Ecto neural progenitor cell (in vitro differentiated cells): Measurements from ENCODE around the gene LARP4.
"Not testable (repeated sequence)": the region's sequence is repeated elsewhere in the genome, so short reads cannot be mapped to it uniquely, and the experiment has no call there.

Source experiments
- DNase-seq: peaks from one replicate; pipeline ENCODE4 v3.0.0-alpha.2; 2018; ENCODE audit warnings: low spot score

The LARP4 gene

GRCh38 chr12:50400638-50401499 lies at the start of gene LARP4:
TSS of gene LARP4 (plus strand) at chr12:50400885. CDS start at chr12:50401011, 126 bp downstream.
- DNase-seq, result peak; percentile 98

- DNase-seq, result no peak
These were observed 49.3 kb upstream of the LARP4 start for GRCh38 chr12:50351120-50352043.

- no peak for DNase-seq
These were observed 47.3 kb upstream of the LARP4 start for GRCh38 chr12:50353404-50353803.

- no peak for DNase-seq
These were observed 46.7 kb upstream of the LARP4 start for GRCh38 chr12:50353869-50354593.

GRCh38 chr12:50354908-50355307 lies 45.8 kb upstream of the LARP4 start:
- DNase-seq, result no peak

GRCh38 chr12:50355365-50355764 lies 45.3 kb upstream of the LARP4 start:
- no peak for DNase-seq

- no peak for DNase-seq
These were observed 38.0 kb upstream of the LARP4 start for GRCh38 chr12:50362671-50363070.

- no peak for DNase-seq
These were observed 37.5 kb upstream of the LARP4 start for GRCh38 chr12:50363141-50363540.

GRCh38 chr12:50365709-50366406 lies 34.8 kb upstream of the LARP4 start:
- no peak for DNase-seq

- DNase-seq, result not testable (repeated sequence)
These were observed 30.0 kb upstream of the LARP4 start for GRCh38 chr12:50370672-50371071.

- no peak for DNase-seq
These were observed 24.9 kb upstream of the LARP4 start for GRCh38 chr12:50375802-50376201.

GRCh38 chr12:50380761-50381325 lies 19.8 kb upstream of the LARP4 start:
- DNase-seq, result no peak

- DNase-seq, result no peak
These were observed 13.2 kb upstream of the LARP4 start for GRCh38 chr12:50387487-50387886.

- no peak for DNase-seq
These were observed 12.7 kb upstream of the LARP4 start for GRCh38 chr12:50387972-50388478.

- not testable (repeated sequence) for DNase-seq
These were observed 11.9 kb upstream of the LARP4 start for GRCh38 chr12:50388793-50389192.

- DNase-seq, result no peak
These were observed 10.4 kb upstream of the LARP4 start for GRCh38 chr12:50390316-50390741.

GRCh38 chr12:50394469-50395029 lies 6.1 kb upstream of the LARP4 start:
- DNase-seq, result no peak

- peak; percentile 13 for DNase-seq
These were observed 3.5 kb upstream of the LARP4 start for GRCh38 chr12:50397117-50397650.

GRCh38 chr12:50398931-50399330 lies 1.8 kb upstream of the LARP4 start:
- DNase-seq, result peak; percentile 10

- DNase-seq, result no peak
These were observed 514 bp upstream of the LARP4 start for GRCh38 chr12:50400104-50400637.
